DMS153 treated with DMSO at 0.1 percent for 48 hours (cell line): ENCODE data around the gene AHCY.
A peak's percentile ranks its signal among the peaks of the same experiment; 100 is the strongest.
"Not testable (repeated sequence)": the region's sequence is repeated elsewhere in the genome, so short reads cannot be mapped to it uniquely, and the experiment has no call there.

Experiments
- DNase-seq: peaks from one replicate; lab custom pipeline; 2025; ENCODE audit not compliant: unreplicated experiment; lab: John Stamatoyannopoulos, UW

Gene AHCY

GRCh38 chr20:34302723-34303533 is at the start of gene AHCY:
Gene AHCY (minus strand): TSS chr20:34303355. CDS start chr20:34303270, 85 bp downstream.
- peak; percentile 91 for DNase-seq

- DNase-seq = no peak
Observed at GRCh38 chr20:34350095-34350494, 46.9 kb upstream of the AHCY start.

- DNase-seq = no peak
Observed at GRCh38 chr20:34347571-34347970, 44.4 kb upstream of the AHCY start.

- DNase-seq = not testable (repeated sequence)
Observed at GRCh38 chr20:34346533-34346865, 43.3 kb upstream of the AHCY start.

GRCh38 chr20:34345839-34346532 is 42.8 kb upstream of the AHCY start:
- not testable (repeated sequence) for DNase-seq

GRCh38 chr20:34345402-34345736 is 42.2 kb upstream of the AHCY start:
- no peak for DNase-seq

- DNase-seq = no peak
Observed at GRCh38 chr20:34344238-34344637, 41.1 kb upstream of the AHCY start.

- DNase-seq = no peak
Observed at GRCh38 chr20:34343458-34344211, 40.5 kb upstream of the AHCY start.

GRCh38 chr20:34341199-34341598 is 38.0 kb upstream of the AHCY start:
- DNase-seq = not testable (repeated sequence)

GRCh38 chr20:34340726-34341125 is 37.6 kb upstream of the AHCY start:
- not testable (repeated sequence) for DNase-seq

- DNase-seq = no peak
Observed at GRCh38 chr20:34337982-34338726, 35.0 kb upstream of the AHCY start.

GRCh38 chr20:34337544-34337943 is 34.4 kb upstream of the AHCY start:
- DNase-seq = no peak

GRCh38 chr20:34334654-34335407 is 31.7 kb upstream of the AHCY start:
- no peak for DNase-seq

- DNase-seq = no peak
Observed at GRCh38 chr20:34333786-34334185, 30.6 kb upstream of the AHCY start.

- DNase-seq = no peak
Observed at GRCh38 chr20:34332262-34332920, 29.2 kb upstream of the AHCY start.

- no peak for DNase-seq
Observed at GRCh38 chr20:34331838-34332237, 28.7 kb upstream of the AHCY start.

- not testable (repeated sequence) for DNase-seq
Observed at GRCh38 chr20:34330861-34331544, 27.8 kb upstream of the AHCY start.

- no peak for DNase-seq
Observed at GRCh38 chr20:34328928-34329677, 25.9 kb upstream of the AHCY start.

- DNase-seq = not testable (repeated sequence)
Observed at GRCh38 chr20:34328207-34328606, 25.1 kb upstream of the AHCY start.
